Endodermal cell (in vitro differentiated cells): ENCODE data around the gene BZW2. TPM values are rescaled to one million over a fixed set of nuclear protein-coding genes. Genes with fewer than 3 reads are reported as not detected.

Experiments
- DNase-seq: peaks from one replicate; pipeline ENCODE4 v3.0.0-alpha.2; 2017
- H3K27ac ChIP-seq: 2 replicates; pipeline ENCODE4 v1.5.1; 2013; ENCODE audit warnings: mild to moderate bottlenecking, low read depth, low read length, moderate library complexity
- H3K27me3 ChIP-seq: 2 replicates; pipeline ENCODE4 v1.6.1; 2013; ENCODE audit warnings: mild to moderate bottlenecking, low read length, moderate library complexity; ENCODE audit not compliant: insufficient read depth, control insufficient read depth, poor library complexity, severe bottlenecking
- H3K36me3 ChIP-seq: 2 replicates; pipeline ENCODE4 v1.7.0; 2013; ENCODE audit warnings: mild to moderate bottlenecking, low read length, moderate library complexity; ENCODE audit not compliant: control insufficient read depth, insufficient read depth
- H3K4me1 ChIP-seq: one replicate; pipeline ENCODE4 v1.7.0; 2013; ENCODE audit warnings: low read length; ENCODE audit not compliant: control insufficient read depth, insufficient read depth
- H3K4me3 ChIP-seq: 2 replicates; pipeline ENCODE4 v1.5.1; 2013; ENCODE audit warnings: mild to moderate bottlenecking, low read length, moderate library complexity
- H3K9ac ChIP-seq: 2 replicates; pipeline ENCODE4 v1.6.1; 2013; ENCODE audit warnings: mild to moderate bottlenecking, low read length, moderate library complexity; ENCODE audit not compliant: poor library complexity, severe bottlenecking; ENCODE audit errors: extremely low read depth
- H3K9me3 ChIP-seq: 2 replicates; pipeline ENCODE4 v1.6.1; 2013; ENCODE audit warnings: mild to moderate bottlenecking, low read length, moderate library complexity; ENCODE audit not compliant: control insufficient read depth
- H3K27ac Mint-ChIP-seq: 2 replicates; pipeline ENCODE4 v1.8.0; 2020; ENCODE audit warnings: mixed read lengths
- H3K27me3 Mint-ChIP-seq: 2 replicates; pipeline ENCODE4 v1.8.0; 2021; ENCODE audit warnings: mild to moderate bottlenecking, mixed read lengths; ENCODE audit not compliant: insufficient read depth
- H3K36me3 Mint-ChIP-seq: 2 replicates; pipeline ENCODE4 v1.8.0; 2020; ENCODE audit warnings: low read depth, mixed read lengths
- H3K4me1 Mint-ChIP-seq: 2 replicates; pipeline ENCODE4 v1.8.0; 2020; ENCODE audit warnings: mixed read lengths
- H3K4me3 Mint-ChIP-seq: 2 replicates; pipeline ENCODE4 v1.8.0; 2020; ENCODE audit warnings: mild to moderate bottlenecking, moderate library complexity, mixed read lengths
- H3K9me3 Mint-ChIP-seq: 2 replicates; pipeline ENCODE4 v1.8.0; 2020; ENCODE audit warnings: mild to moderate bottlenecking, mixed read lengths
- WGBS, 2 experiments: methylation state at CpG; one replicate each; pipeline versions ENCODE4 v1.1.5 to v1.1.7; 2013; ENCODE audit warnings: missing lambda C conversion rate in 2 of 2, mixed read lengths in 1 of 2; ENCODE audit not compliant: insufficient coverage in 1 of 2, insufficient read length in 1 of 2; 5-methylcytosine and 5-hydroxymethylcytosine counted together
- total RNA-seq, 2 donors: library from RNA; stranded (reverse); fragmentation: NEBNext Ultra II Directional in 1 of 2; extraction: Animal tissue kit (Norgen Biotek cat#: 25700) in 1 of 2; gene quantifications; 2 replicates in 1 of 2; 3 replicates in 1 of 2; pipeline ENCODE4 v1.2.1, GENCODE V29; 2021
- TF ChIP-seq, protein P1 (sequence below): fragments of 200-600 bp; sonication (generic); conservative IDR thresholded peaks from 2 replicates; pipeline ENCODE4 v1.5.0; 2021; ENCODE audit warnings: antibody characterized with exemption, mild to moderate bottlenecking

BZW2 gene
- total RNA-seq, 2 donors from 2014 or later: 75.1 to 87.7 TPM

DNA sequence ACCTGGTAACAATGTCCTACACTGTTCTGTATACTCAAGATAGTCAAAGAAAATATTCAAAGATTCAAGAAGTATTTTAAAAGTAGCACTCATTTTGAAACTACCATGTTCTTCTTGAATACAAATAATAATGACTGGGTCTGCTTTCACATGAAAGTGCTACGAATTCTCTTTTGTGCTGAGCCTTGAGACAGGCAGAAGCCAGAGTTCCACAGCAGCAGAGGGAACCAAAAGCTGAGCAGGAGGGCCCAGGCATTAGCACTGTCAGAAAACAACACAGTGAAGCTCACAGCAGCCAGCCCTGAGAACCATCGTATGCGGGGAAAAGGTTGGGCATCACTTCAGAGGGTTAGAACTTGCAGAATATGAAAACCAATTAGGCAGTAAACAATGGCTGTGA lies 39.3 kb upstream of the BZW2 start:
- no peak overlapping the region for H3K4me3 Mint-ChIP-seq
- Histone ChIP-seq H3K27ac (no peak overlapping the region), H3K36me3 (peaks cover 79% of the 10 kb centered on the region), H3K9ac (no peak overlapping the region), H3K4me3 (no peak overlapping the region), H3K9me3 (no peaks in the 10 kb centered on the region), H3K27me3 (no peaks in the 10 kb centered on the region), H3K4me1 (no peaks in the 10 kb centered on the region)
- no peaks in the 10 kb centered on the region for H3K9me3 Mint-ChIP-seq
- H3K4me1 Mint-ChIP-seq: peaks cover 14% of the 10 kb centered on the region
- H3K27me3 Mint-ChIP-seq: no peaks in the 10 kb centered on the region
- TF ChIP-seq, protein P1, sequence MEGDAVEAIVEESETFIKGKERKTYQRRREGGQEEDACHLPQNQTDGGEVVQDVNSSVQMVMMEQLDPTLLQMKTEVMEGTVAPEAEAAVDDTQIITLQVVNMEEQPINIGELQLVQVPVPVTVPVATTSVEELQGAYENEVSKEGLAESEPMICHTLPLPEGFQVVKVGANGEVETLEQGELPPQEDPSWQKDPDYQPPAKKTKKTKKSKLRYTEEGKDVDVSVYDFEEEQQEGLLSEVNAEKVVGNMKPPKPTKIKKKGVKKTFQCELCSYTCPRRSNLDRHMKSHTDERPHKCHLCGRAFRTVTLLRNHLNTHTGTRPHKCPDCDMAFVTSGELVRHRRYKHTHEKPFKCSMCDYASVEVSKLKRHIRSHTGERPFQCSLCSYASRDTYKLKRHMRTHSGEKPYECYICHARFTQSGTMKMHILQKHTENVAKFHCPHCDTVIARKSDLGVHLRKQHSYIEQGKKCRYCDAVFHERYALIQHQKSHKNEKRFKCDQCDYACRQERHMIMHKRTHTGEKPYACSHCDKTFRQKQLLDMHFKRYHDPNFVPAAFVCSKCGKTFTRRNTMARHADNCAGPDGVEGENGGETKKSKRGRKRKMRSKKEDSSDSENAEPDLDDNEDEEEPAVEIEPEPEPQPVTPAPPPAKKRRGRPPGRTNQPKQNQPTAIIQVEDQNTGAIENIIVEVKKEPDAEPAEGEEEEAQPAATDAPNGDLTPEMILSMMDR: no peak
- WGBS, 2 experiments: 92 to 100% methylated on average over 3 of the region's 3 CpGs
- H3K27ac Mint-ChIP-seq: no peak overlapping the region
- DNase-seq: no peak
- H3K36me3 Mint-ChIP-seq: peaks cover 75% of the 10 kb centered on the region

DNA sequence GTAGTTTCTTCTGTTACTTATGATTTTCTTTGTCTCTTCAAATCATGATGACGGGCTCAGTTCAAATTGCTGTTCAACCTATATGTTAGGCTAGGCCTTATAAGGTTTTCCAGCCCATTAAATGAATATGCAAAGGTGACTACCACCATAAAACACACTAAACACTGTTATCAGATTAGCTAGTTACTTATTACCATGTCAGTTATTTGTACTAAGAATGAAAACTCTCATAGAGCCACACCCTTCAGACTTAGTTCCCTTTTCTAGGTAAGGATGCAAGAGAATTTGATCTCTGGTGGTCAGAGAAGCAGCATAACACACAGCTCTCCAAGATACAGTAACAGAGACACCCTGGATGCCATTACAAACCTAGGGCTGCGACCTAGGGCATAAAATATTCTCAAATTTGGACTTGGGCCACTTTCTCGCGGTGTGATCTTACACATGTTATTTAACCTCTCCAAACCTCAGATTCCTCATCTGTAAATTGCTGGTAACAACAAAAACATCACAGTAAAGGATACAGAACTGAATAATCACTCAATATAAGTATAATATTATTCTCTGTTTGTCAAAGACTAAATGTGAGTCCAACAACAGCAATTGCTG lies 36.0 kb upstream of the BZW2 start:
- Histone ChIP-seq H3K4me1 (no peaks in the 10 kb centered on the region), H3K36me3 (peaks cover 73% of the 10 kb centered on the region), H3K27ac (no peak overlapping the region), H3K9me3 (no peaks in the 10 kb centered on the region), H3K9ac (no peak overlapping the region), H3K4me3 (no peak overlapping the region), H3K27me3 (no peaks in the 10 kb centered on the region)
- 95 to 100% methylated on average over 2 to 4 of the region's 4 CpGs for WGBS, 2 experiments
- no peak for DNase-seq
- TF ChIP-seq, protein P1: no peak
- peak overlapping the region; percentile 83 for H3K27ac Mint-ChIP-seq
- H3K4me1 Mint-ChIP-seq: peaks cover 14% of the 10 kb centered on the region
- peaks cover 69% of the 10 kb centered on the region for H3K36me3 Mint-ChIP-seq
- no peaks in the 10 kb centered on the region for H3K27me3 Mint-ChIP-seq
- H3K4me3 Mint-ChIP-seq: no peak overlapping the region
- H3K9me3 Mint-ChIP-seq: no peaks in the 10 kb centered on the region

DNA sequence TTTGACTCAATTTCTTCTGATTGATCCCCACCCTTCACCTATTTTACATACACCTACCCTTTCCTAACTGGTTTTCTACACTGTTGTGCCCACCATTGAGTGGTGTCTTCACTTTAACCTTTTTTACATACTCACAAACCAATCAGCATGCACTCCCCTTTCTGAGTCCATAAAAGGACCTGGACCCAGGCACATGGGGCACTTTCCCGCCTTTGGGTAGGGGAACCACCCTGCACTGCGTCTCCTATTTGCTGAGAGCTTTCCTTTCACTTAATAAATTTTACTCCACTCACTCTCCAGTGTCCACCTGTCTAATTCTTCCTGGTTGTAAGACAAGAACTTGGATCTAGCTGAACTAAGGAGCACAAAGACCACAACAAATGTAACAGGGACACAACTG lies 34.3 kb upstream of the BZW2 start:
- no peak overlapping the region for H3K4me3 ChIP-seq
- peaks cover 22% of the 10 kb centered on the region for H3K4me1 Mint-ChIP-seq
- H3K9me3 Mint-ChIP-seq: no peaks in the 10 kb centered on the region
- no peak overlapping the region for H3K9ac ChIP-seq
- H3K27ac ChIP-seq: no peak overlapping the region
- DNase-seq: no peak
- H3K4me1 ChIP-seq: no peaks in the 10 kb centered on the region
- WGBS, 2 experiments: 89 to 99% methylated on average over 1 to 2 of the region's 2 CpGs
- no peaks in the 10 kb centered on the region for H3K9me3 ChIP-seq
- peaks cover 68% of the 10 kb centered on the region for H3K36me3 Mint-ChIP-seq
- no peak overlapping the region for H3K27ac Mint-ChIP-seq
- H3K36me3 ChIP-seq: peaks cover 72% of the 10 kb centered on the region
- no peaks in the 10 kb centered on the region for H3K27me3 Mint-ChIP-seq
- TF ChIP-seq, protein P1: no peak
- H3K4me3 Mint-ChIP-seq: no peak overlapping the region
- no peaks in the 10 kb centered on the region for H3K27me3 ChIP-seq
